Stimulated activated effector memory CD8-positive, alpha-beta T cell treated with anti-CD3 and anti-CD28 coated beads, Interleukin-12 subunit alpha, Interleukin-12 subunit beta, amount 100 ng/mL, for 72 hours (primary cell): ENCODE measurements around the gene SYNJ1.
A peak's percentile ranks its signal among the peaks of the same experiment; 100 is the strongest.
"Not testable (repeated sequence)": the region's sequence is repeated elsewhere in the genome, so short reads cannot be mapped to it uniquely, and the experiment has no call there.

Experiments used
- ATAC-seq: fragments of 150-1000 bp; cut with Tn5 transposase; 2 replicates; pipeline ENCODE4 v1.10.0; 2021
- DNase-seq, 2 donors: peaks; one replicate each; pipeline ENCODE4 v3.0.0; 2021 to 2022; ENCODE audit warnings: low spot score in 2 of 2
- H3K27ac Mint-ChIP-seq: one replicate; pipeline ENCODE4 v1.8.0; 2022; ENCODE audit warnings: mild to moderate bottlenecking, mixed read lengths
- H3K36me3 Mint-ChIP-seq: one replicate; pipeline ENCODE4 v1.8.0; 2022; ENCODE audit warnings: mild to moderate bottlenecking, mixed read lengths
- H3K4me1 Mint-ChIP-seq: one replicate; pipeline ENCODE4 v1.8.0; 2022; ENCODE audit warnings: mixed read lengths
- H3K4me3 Mint-ChIP-seq: one replicate; pipeline ENCODE4 v1.8.0; 2022; ENCODE audit warnings: mild to moderate bottlenecking, mixed read lengths
- H3K9me3 Mint-ChIP-seq: one replicate; pipeline ENCODE4 v1.8.0; 2022; ENCODE audit warnings: mixed read lengths

Gene SYNJ1

GRCh38 chr21:32613436-32614043 is 114.3 kb downstream of the SYNJ1 start:
- H3K27ac Mint-ChIP-seq = peak overlapping the region; percentile 96
- no peak for DNase-seq
- H3K9me3 Mint-ChIP-seq = no peaks in the 10 kb centered on the region
- H3K4me3 Mint-ChIP-seq = peak overlapping the region; percentile 96
- peaks cover 29% of the 10 kb centered on the region for H3K36me3 Mint-ChIP-seq
- H3K4me1 Mint-ChIP-seq = peaks cover 12% of the 10 kb centered on the region
- no peak for ATAC-seq

GRCh38 chr21:32612999-32613337 is 114.8 kb downstream of the SYNJ1 start:
- no peak for DNase-seq
- no peaks in the 10 kb centered on the region for H3K9me3 Mint-ChIP-seq
- no peak for ATAC-seq
- peak overlapping the region; percentile 96 for H3K4me3 Mint-ChIP-seq
- H3K4me1 Mint-ChIP-seq = peaks cover 12% of the 10 kb centered on the region
- H3K27ac Mint-ChIP-seq = peak overlapping the region; percentile 96
- peaks cover 34% of the 10 kb centered on the region for H3K36me3 Mint-ChIP-seq

- H3K9me3 Mint-ChIP-seq = no peaks in the 10 kb centered on the region
- peak; percentile 95 for ATAC-seq
- peaks cover 12% of the 10 kb centered on the region for H3K4me1 Mint-ChIP-seq
- DNase-seq = peak; percentile 63 to 94
- peaks cover 40% of the 10 kb centered on the region for H3K36me3 Mint-ChIP-seq
- peak within 1 kb of the TSS; percentile 96 for H3K4me3 Mint-ChIP-seq
- H3K27ac Mint-ChIP-seq = peak within 1 kb of the TSS; percentile 96
These were observed 115.5 kb downstream of the SYNJ1 start, which contains the start of gene CFAP298 for GRCh38 chr21:32612075-32612998. TSS of gene CFAP298 (minus strand) at chr21:32612377. CDS start at chr21:32612243, 134 bp downstream.

GRCh38 chr21:32611471-32611997 is 116.3 kb downstream of the SYNJ1 start:
- Mint-ChIP-seq H3K9me3 (no peaks in the 10 kb centered on the region), H3K36me3 (peaks cover 48% of the 10 kb centered on the region), H3K27ac (peak overlapping the region; percentile 96), H3K4me1 (peaks cover 12% of the 10 kb centered on the region), H3K4me3 (peak overlapping the region; percentile 96)
- DNase-seq (peak; percentile 13 to 60), ATAC-seq (peak; percentile 33)

- H3K27ac Mint-ChIP-seq, H3K9me3 Mint-ChIP-seq, ATAC-seq, DNase-seq: not testable (repeated sequence)
- peaks cover 16% of the 10 kb centered on the region for H3K4me1 Mint-ChIP-seq
- peak overlapping the region; percentile 96 for H3K4me3 Mint-ChIP-seq
- peaks cover 54% of the 10 kb centered on the region for H3K36me3 Mint-ChIP-seq
These were observed 116.9 kb downstream of the SYNJ1 start for GRCh38 chr21:32610940-32611339.

- H3K36me3 Mint-ChIP-seq = peaks cover 75% of the 10 kb centered on the region
- no peak overlapping the region for H3K4me3 Mint-ChIP-seq
- no peaks in the 10 kb centered on the region for H3K9me3 Mint-ChIP-seq
- H3K27ac Mint-ChIP-seq = no peak overlapping the region
- ATAC-seq (no peak), DNase-seq (no peak)
- H3K4me1 Mint-ChIP-seq = peaks cover 21% of the 10 kb centered on the region
These were observed 119.0 kb downstream of the SYNJ1 start for GRCh38 chr21:32608851-32609250.

- Mint-ChIP-seq H3K36me3 (peaks cover 95% of the 10 kb centered on the region), H3K4me1 (peaks cover 15% of the 10 kb centered on the region), H3K4me3 (no peak overlapping the region), H3K9me3 (no peaks in the 10 kb centered on the region), H3K27ac (no peak overlapping the region)
- DNase-seq (no peak), ATAC-seq (no peak)
These were observed 122.3 kb downstream of the SYNJ1 start for GRCh38 chr21:32605469-32605868.

- peaks cover 10% of the 10 kb centered on the region for H3K4me1 Mint-ChIP-seq
- peaks cover 89% of the 10 kb centered on the region for H3K36me3 Mint-ChIP-seq
- no peak overlapping the region for H3K4me3 Mint-ChIP-seq
- DNase-seq (no peak), ATAC-seq (no peak)
- no peaks in the 10 kb centered on the region for H3K9me3 Mint-ChIP-seq
- no peak overlapping the region for H3K27ac Mint-ChIP-seq
These were observed 123.3 kb downstream of the SYNJ1 start for GRCh38 chr21:32604464-32604863.

GRCh38 chr21:32603131-32603530 is 124.7 kb downstream of the SYNJ1 start:
- H3K36me3 Mint-ChIP-seq = peaks cover 88% of the 10 kb centered on the region
- peak overlapping the region; percentile 29 for H3K27ac Mint-ChIP-seq
- no peak for DNase-seq
- H3K9me3 Mint-ChIP-seq = no peaks in the 10 kb centered on the region
- ATAC-seq = no peak
- peaks cover 10% of the 10 kb centered on the region for H3K4me1 Mint-ChIP-seq
- no peak overlapping the region for H3K4me3 Mint-ChIP-seq

GRCh38 chr21:32602099-32602498 is 125.7 kb downstream of the SYNJ1 start:
- Mint-ChIP-seq H3K4me3 (no peak overlapping the region), H3K9me3 (no peaks in the 10 kb centered on the region), H3K4me1 (peaks cover 10% of the 10 kb centered on the region), H3K27ac (no peak overlapping the region), H3K36me3 (peaks cover 79% of the 10 kb centered on the region)
- ATAC-seq (no peak), DNase-seq (no peak)

- Mint-ChIP-seq H3K9me3 (no peaks in the 10 kb centered on the region), H3K4me1 (peaks cover 7% of the 10 kb centered on the region), H3K27ac (peak overlapping the region; percentile 13), H3K4me3 (no peak overlapping the region), H3K36me3 (peaks cover 53% of the 10 kb centered on the region)
- no peak for DNase-seq
- ATAC-seq = no peak
These were observed 128.3 kb downstream of the SYNJ1 start for GRCh38 chr21:32599526-32599925.

GRCh38 chr21:32599091-32599490 is 128.7 kb downstream of the SYNJ1 start:
- H3K36me3 Mint-ChIP-seq = peaks cover 48% of the 10 kb centered on the region
- H3K4me1 Mint-ChIP-seq = peaks cover 7% of the 10 kb centered on the region
- H3K4me3 Mint-ChIP-seq = no peak overlapping the region
- no peaks in the 10 kb centered on the region for H3K9me3 Mint-ChIP-seq
- DNase-seq (no peak), ATAC-seq (no peak)
- peak overlapping the region; percentile 13 for H3K27ac Mint-ChIP-seq

GRCh38 chr21:32597205-32597604 is 130.6 kb downstream of the SYNJ1 start:
- Mint-ChIP-seq H3K4me1 (peaks cover 7% of the 10 kb centered on the region), H3K9me3 (no peaks in the 10 kb centered on the region), H3K36me3 (peaks cover 30% of the 10 kb centered on the region), H3K4me3 (no peak overlapping the region), H3K27ac (no peak overlapping the region)
- DNase-seq = no peak
- no peak for ATAC-seq

GRCh38 chr21:32595431-32595830 is 132.4 kb downstream of the SYNJ1 start:
- no peak for DNase-seq
- Mint-ChIP-seq H3K27ac (peak overlapping the region; percentile 21), H3K4me1 (peaks cover 7% of the 10 kb centered on the region), H3K9me3 (no peaks in the 10 kb centered on the region), H3K4me3 (no peak overlapping the region), H3K36me3 (peaks cover 14% of the 10 kb centered on the region)
- ATAC-seq = no peak

- Mint-ChIP-seq H3K36me3 (peaks cover 7% of the 10 kb centered on the region), H3K27ac (no peak overlapping the region), H3K9me3 (no peaks in the 10 kb centered on the region), H3K4me3 (no peak overlapping the region), H3K4me1 (peaks cover 7% of the 10 kb centered on the region)
- ATAC-seq (no peak), DNase-seq (no peak)
These were observed 134.1 kb downstream of the SYNJ1 start for GRCh38 chr21:32593690-32594089.
